Kidney (tissue), 14 donors: ENCODE measurements around the gene GRIN2A. TPM values are rescaled to one million over a fixed set of nuclear protein-coding genes. Genes with fewer than 3 reads are reported as not detected.

ENCODE experiments used
- DNase-seq, 5 donors: peaks; one replicate each; pipeline ENCODE4 v3.0.0-alpha.2; 2013 to 2020
- FAIRE-seq: peaks from 2 replicates; lab custom pipeline; 2012; peaks lifted over from hg19 to GRCh38; lab: Jason Lieb, UNC
- H3K27ac ChIP-seq, 2 donors: one replicate each; pipeline ENCODE4 v1.7.0; 2013; ENCODE audit warnings: low read depth in 2 of 2, low read length in 2 of 2, inconsistent platforms in 1 of 2
- H3K27me3 ChIP-seq: one replicate; pipeline ENCODE4 v1.7.1; 2013; ENCODE audit warnings: low read length, inconsistent platforms; ENCODE audit not compliant: control insufficient read depth, insufficient read depth
- H3K36me3 ChIP-seq, 3 donors: one replicate each; pipeline versions ENCODE4 v1.7.0 to v1.7.1; 2013; ENCODE audit warnings: low read length in 3 of 3, control low read depth in 1 of 3, inconsistent platforms in 1 of 3; ENCODE audit not compliant: insufficient read depth in 3 of 3, control insufficient read depth in 2 of 3
- H3K4me1 ChIP-seq, 3 donors: one replicate each; pipeline versions ENCODE4 v1.7.0 to v1.7.1; 2013; ENCODE audit warnings: low read length in 3 of 3, inconsistent platforms in 1 of 3, low read depth in 1 of 3; ENCODE audit not compliant: control insufficient read depth in 2 of 3, insufficient read depth in 2 of 3
- H3K4me3 ChIP-seq, 3 donors: one replicate each; pipeline versions ENCODE4 v1.7.0 to v1.8.1; 2013; ENCODE audit warnings: low read length in 3 of 3, control low read depth in 1 of 3, inconsistent platforms in 1 of 3
- H3K9ac ChIP-seq, 3 donors: one replicate each; pipeline versions ENCODE4 v1.7.0 to v1.7.1; 2013; ENCODE audit warnings: low read length in 3 of 3, control low read depth in 1 of 3, inconsistent platforms in 1 of 3
- H3K9me3 ChIP-seq, 3 donors: one replicate each; pipeline versions ENCODE4 v1.7.0 to v1.7.1; 2013; ENCODE audit warnings: low read length in 3 of 3, control low read depth in 1 of 3, inconsistent platforms in 1 of 3; ENCODE audit not compliant: control insufficient read depth in 2 of 3, insufficient read depth in 1 of 3
- intact Hi-C: fragments of 100-400 bp; cut with DNase I; formaldehyde crosslinking; loops from one replicate; pipeline ENCODE4 v1.11.1; 2022
- polyA plus RNA-seq: library from polyadenylated mRNA; stranded (reverse); fragments of 350-450 nt; fragmentation: Illumina TruSeq; extraction: RNeasy Lipid Tissue Mini Kit (QIAGEN cat#74804); gene quantifications from one replicate; pipeline ENCODE4 v1.2.3, GENCODE V29; 2014; ENCODE audit warnings: low read depth, low replicate concordance; ENCODE audit not compliant: insufficient read depth
- total RNA-seq: library from RNA; stranded (reverse); fragmentation: NEBNext Ultra II Directional; extraction: Animal tissue kit (Norgen Biotek cat#: 25700); gene quantifications from one replicate; pipeline ENCODE4 v1.2.1, GENCODE V29; 2021
- TF ChIP-seq, protein P1 (sequence below): IDR thresholded peaks from 3 replicates; pipeline ENCODE4 v1.5.1; 2012; ENCODE audit warnings: mild to moderate bottlenecking, moderate library complexity, borderline replicate concordance; ENCODE audit not compliant: insufficient read depth; ENCODE audit errors: extremely low read depth
- donor health status: control.
- donor health status: control.
- donor health status: control.
- donor health status: control.
- donor health status: control.
- donor health status: DM: yes; HTN: yes; CAD: no.
- donor health status: Normal renal cell carcinoma (clear cell type).

The GRIN2A gene
- total and polyA plus RNA-seq, 2 donors from 2014 or later: 0.28 to 6.5 TPM

DNA sequence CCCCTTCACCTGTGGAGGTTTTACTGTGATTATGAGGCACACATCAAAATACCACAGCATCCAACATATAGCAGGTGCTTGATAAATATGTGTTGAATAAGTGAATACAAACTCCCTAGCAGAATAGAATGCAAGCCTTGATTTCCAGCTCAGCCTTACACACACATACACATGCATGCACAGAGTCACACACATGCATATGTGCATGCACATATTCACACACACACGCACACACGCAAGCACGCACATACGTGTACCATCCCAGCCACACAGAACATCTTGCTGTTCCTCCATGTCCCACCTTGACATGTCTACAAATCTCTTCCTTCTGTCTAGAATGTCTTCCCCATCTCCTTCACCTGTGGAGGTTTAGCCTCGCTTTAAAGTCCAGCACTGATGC is 160.1 kb downstream of the GRIN2A start:
- H3K27me3 ChIP-seq: no peaks in the 10 kb centered on the region
- no peaks in the 10 kb centered on the region for H3K4me1 ChIP-seq
- TF ChIP-seq, protein P1, sequence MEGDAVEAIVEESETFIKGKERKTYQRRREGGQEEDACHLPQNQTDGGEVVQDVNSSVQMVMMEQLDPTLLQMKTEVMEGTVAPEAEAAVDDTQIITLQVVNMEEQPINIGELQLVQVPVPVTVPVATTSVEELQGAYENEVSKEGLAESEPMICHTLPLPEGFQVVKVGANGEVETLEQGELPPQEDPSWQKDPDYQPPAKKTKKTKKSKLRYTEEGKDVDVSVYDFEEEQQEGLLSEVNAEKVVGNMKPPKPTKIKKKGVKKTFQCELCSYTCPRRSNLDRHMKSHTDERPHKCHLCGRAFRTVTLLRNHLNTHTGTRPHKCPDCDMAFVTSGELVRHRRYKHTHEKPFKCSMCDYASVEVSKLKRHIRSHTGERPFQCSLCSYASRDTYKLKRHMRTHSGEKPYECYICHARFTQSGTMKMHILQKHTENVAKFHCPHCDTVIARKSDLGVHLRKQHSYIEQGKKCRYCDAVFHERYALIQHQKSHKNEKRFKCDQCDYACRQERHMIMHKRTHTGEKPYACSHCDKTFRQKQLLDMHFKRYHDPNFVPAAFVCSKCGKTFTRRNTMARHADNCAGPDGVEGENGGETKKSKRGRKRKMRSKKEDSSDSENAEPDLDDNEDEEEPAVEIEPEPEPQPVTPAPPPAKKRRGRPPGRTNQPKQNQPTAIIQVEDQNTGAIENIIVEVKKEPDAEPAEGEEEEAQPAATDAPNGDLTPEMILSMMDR: no peak
- H3K9ac ChIP-seq: no peak overlapping the region
- no peaks in the 10 kb centered on the region for H3K9me3 ChIP-seq
- H3K36me3 ChIP-seq: no peaks in the 10 kb centered on the region
- intact Hi-C loops: no loop called here
- DNase-seq (no peak), FAIRE-seq (no peak)
- no peak overlapping the region for H3K27ac ChIP-seq
- no peak overlapping the region for H3K4me3 ChIP-seq

DNA sequence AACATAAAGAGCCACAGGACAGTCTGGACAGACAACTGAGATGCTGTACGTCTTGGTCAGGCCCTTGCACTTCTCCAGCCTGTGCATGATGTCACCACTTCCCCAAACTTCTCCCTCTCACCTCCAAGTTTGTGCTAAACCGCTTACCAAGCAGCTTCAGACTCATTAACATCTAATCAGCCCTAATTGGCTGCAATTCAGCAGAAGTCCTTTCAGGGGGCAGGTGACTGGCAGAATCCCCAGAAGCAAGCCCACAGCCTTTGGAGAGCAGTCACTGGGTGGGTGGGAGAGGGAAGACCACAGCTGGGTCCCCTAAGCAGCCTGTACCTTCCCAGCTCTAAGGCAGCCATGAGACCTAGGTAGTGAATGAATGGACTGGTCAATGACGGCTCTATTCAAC is 161.4 kb downstream of the GRIN2A start:
- no peaks in the 10 kb centered on the region for H3K9me3 ChIP-seq
- H3K27ac ChIP-seq: no peak overlapping the region
- FAIRE-seq: no peak
- no peaks in the 10 kb centered on the region for H3K27me3 ChIP-seq
- H3K36me3 ChIP-seq: no peaks in the 10 kb centered on the region
- H3K9ac ChIP-seq: no peak overlapping the region
- DNase-seq: no peak
- no peaks in the 10 kb centered on the region for H3K4me1 ChIP-seq
- no peak overlapping the region for H3K4me3 ChIP-seq
- intact Hi-C loops: no loop called here
- TF ChIP-seq, protein P1: no peak

DNA sequence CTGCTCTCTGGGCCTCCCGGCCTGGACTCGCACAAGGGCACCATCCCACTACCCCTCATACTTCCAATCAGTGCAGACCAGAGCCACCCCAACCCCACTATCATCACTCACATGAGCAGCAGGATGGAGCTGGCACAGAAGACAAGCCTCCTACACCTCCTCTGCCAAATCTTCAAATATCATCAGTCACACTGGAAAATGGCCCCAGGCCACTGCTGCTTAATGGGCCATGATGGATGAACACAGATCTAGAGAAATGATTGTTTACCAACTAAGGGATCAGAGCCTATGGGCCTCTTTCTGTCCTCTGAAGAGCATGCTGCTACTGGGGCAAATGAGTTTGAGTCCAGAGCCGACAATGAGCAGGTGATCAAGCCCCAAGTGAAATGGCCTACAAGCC is 165.5 kb downstream of the GRIN2A start:
- Histone ChIP-seq H3K4me3 (no peak overlapping the region), H3K27me3 (no peaks in the 10 kb centered on the region), H3K9me3 (peaks cover 0 to 2% (median 0%) of the 10 kb centered on the region in 3 donors), H3K36me3 (no peaks in the 10 kb centered on the region), H3K27ac (no peak overlapping the region), H3K4me1 (no peaks in the 10 kb centered on the region), H3K9ac (no peak overlapping the region)
- FAIRE-seq (no peak), DNase-seq (no peak)
- intact Hi-C loops: no loop called here
- TF ChIP-seq, protein P1: no peak

DNA sequence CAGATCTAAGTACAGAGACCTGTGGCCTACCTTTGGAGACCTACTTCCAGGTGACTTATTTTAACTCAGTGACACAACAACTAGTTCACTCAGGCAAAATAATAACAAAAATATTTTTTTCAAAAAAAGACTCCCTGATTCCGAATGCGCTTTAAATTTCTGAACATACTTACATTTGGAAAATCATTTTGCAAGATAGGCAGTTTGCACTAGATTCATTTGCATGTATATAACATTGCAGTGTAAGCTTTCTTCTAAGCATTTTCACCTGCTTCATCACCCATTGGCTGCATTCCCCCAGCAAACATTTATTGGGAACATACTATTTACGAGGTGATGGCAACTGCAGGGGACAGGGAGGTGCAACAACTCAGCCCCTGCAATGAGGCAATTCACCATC is 166.8 kb downstream of the GRIN2A start:
- H3K9me3 ChIP-seq: peaks cover 0 to 2% (median 0%) of the 10 kb centered on the region in 3 donors
- no peak overlapping the region for H3K4me3 ChIP-seq
- H3K27me3 ChIP-seq: no peaks in the 10 kb centered on the region
- TF ChIP-seq, protein P1: no peak
- FAIRE-seq: no peak
- no peaks in the 10 kb centered on the region for H3K36me3 ChIP-seq
- H3K4me1 ChIP-seq: no peaks in the 10 kb centered on the region
- H3K27ac ChIP-seq: no peak overlapping the region
- no peak overlapping the region for H3K9ac ChIP-seq
- no peak for DNase-seq
- intact Hi-C loops: no loop called here
